H1 (cell line): ENCODE results near the gene OASL. TPM values are rescaled to one million over a fixed set of nuclear protein-coding genes. Genes with fewer than 3 reads are reported as not detected.

Experiments
- JUND ChIP-seq: IDR thresholded peaks from 2 replicates; pipeline ENCODE4 v1.6.1; 2011; ENCODE audit warnings: mild to moderate bottlenecking, improper control_type of control experiment, low read length
- NANOG ChIP-seq: IDR thresholded peaks from 2 replicates; pipeline ENCODE4 v1.6.1; 2011; ENCODE audit warnings: low read length, low read depth, mild to moderate bottlenecking, inconsistent platforms; ENCODE audit not compliant: insufficient read depth, poor library complexity, severe bottlenecking
- POLR2AphosphoS5 ChIP-seq: IDR thresholded peaks from 2 replicates; pipeline ENCODE4 v1.6.1; 2011; ENCODE audit warnings: low read depth, low read length
- RNF2 ChIP-seq: fragments of 200-900, 300-1000 bp; sonication (generic); IDR thresholded peaks from 2 replicates; pipeline ENCODE4 v1.7.1; 2016; ENCODE audit warnings: borderline replicate concordance, low read depth, mild to moderate bottlenecking, antibody characterized with exemption, low read length; ENCODE audit not compliant: poor library complexity, severe bottlenecking; ENCODE audit errors: missing control alignments
- RXRA ChIP-seq: IDR thresholded peaks from 2 replicates; pipeline ENCODE4 v1.6.1; 2011; ENCODE audit warnings: low read depth, mild to moderate bottlenecking, low read length, moderate library complexity; ENCODE audit not compliant: insufficient read depth
- SIRT6 ChIP-seq: IDR thresholded peaks from one replicate; pipeline ENCODE4 v1.7.1; 2012; ENCODE audit warnings: low read length, inconsistent platforms
- SIX5 ChIP-seq: IDR thresholded peaks from 2 replicates; pipeline ENCODE4 v1.6.1; 2011; ENCODE audit warnings: mild to moderate bottlenecking, low read depth, low read length
- SRF ChIP-seq: IDR thresholded peaks from 2 replicates; pipeline ENCODE4 v1.6.1; 2011; ENCODE audit warnings: mild to moderate bottlenecking, low read depth, low read length, moderate library complexity
- TAF1 ChIP-seq: IDR thresholded peaks from 2 replicates; pipeline ENCODE4 v1.6.1; 2011; ENCODE audit warnings: mild to moderate bottlenecking, low read depth, low read length
- YY1 ChIP-seq: IDR thresholded peaks from 2 replicates; pipeline ENCODE4 v1.6.1; 2011; ENCODE audit warnings: low read depth, mild to moderate bottlenecking, low read length
- polyA plus RNA-seq, 7 experiments: library from polyadenylated mRNA; depleted of rRNA in 3 of 7; stranded (reverse) in 5 of 7; unstranded in 2 of 7; fragments of >200 nt in 5 of 7; fragments of 200-250 nt in 2 of 7; gene quantifications; 1 replicate in 5 of 7; 2 replicates in 1 of 7; 4 replicates in 1 of 7; pipeline versions ENCODE4 v1.2.1 to v1.2.3, GENCODE V29; 2011 to 2013; ENCODE audit warnings: missing spikeins in 2 of 7, mixed read lengths in 2 of 7
- total RNA-seq: library from RNA; stranded (reverse); fragmentation: NEBNext Ultra II Directional; extraction: Animal tissue kit (Norgen Biotek cat#: 25700); gene quantifications from 2 replicates; pipeline ENCODE4 v1.2.1, GENCODE V29; 2021

The OASL gene
- total and polyA plus RNA-seq, 2 of the 8 experiments (the other 6 are each of a cell fraction or from before 2014, with no cell fraction given), result not detected

DNA sequence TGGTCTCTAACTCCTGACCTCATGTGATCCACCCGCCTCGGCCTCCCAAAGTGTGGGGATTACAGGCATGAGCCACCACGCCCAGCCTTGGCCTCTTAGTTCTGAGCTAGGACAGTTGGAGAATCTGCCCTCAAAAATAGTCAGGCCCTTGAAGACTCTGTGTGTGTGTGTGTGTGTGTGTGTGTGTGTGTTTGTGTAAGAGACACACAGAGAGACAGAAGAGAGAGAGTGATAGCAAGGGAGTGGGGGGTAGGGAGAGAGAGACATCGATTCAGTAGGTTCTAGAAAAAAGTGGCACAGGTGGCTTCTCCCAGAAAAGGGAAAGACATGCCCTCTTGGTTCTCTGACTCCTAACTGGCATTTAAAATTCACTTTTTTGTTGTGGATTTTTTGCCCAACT is 55.3 kb downstream of the OASL start (continued):
- TF ChIP-seq JUND, result no peak
- TF ChIP-seq SRF, result no peak
- TF ChIP-seq TAF1, result no peak
- TF ChIP-seq SIRT6, result no peak
- TF ChIP-seq RNF2, result no peak
- no peak for TF ChIP-seq SIX5
- TF ChIP-seq YY1, result no peak
- no peak for TF ChIP-seq NANOG
- TF ChIP-seq RXRA, result no peak
- TF ChIP-seq POLR2AphosphoS5, result no peak
